H9 (cell line): Measurements from ENCODE around the gene ATAD3B. TPM values are rescaled to one million over a fixed set of nuclear protein-coding genes. Genes with fewer than 3 reads are reported as not detected.
"Not testable (repeated sequence)": the region's sequence is repeated elsewhere in the genome, so short reads cannot be mapped to it uniquely, and the experiment has no call there.

Experiments
- DNase-seq: peaks from one replicate; pipeline ENCODE4 v3.0.0-alpha.2; 2017
- H2AFZ ChIP-seq: one replicate; pipeline ENCODE4 v1.6.1; 2013; ENCODE audit warnings: mild to moderate bottlenecking, low read length, control low read depth, moderate library complexity
- H2AK5ac ChIP-seq: 2 replicates; pipeline ENCODE4 v1.6.1; 2013; ENCODE audit warnings: low read length, control low read depth, mixed read lengths; ENCODE audit not compliant: insufficient read length
- H2BK120ac ChIP-seq: one replicate; pipeline ENCODE4 v1.6.1; 2013; ENCODE audit warnings: low read depth, mild to moderate bottlenecking, low read length, control low read depth, inconsistent platforms; ENCODE audit not compliant: poor library complexity, severe bottlenecking
- H2BK12ac ChIP-seq: 2 replicates; pipeline ENCODE4 v1.6.1; 2013; ENCODE audit warnings: low read length, control low read depth, mixed read lengths, low read depth; ENCODE audit not compliant: insufficient read length
- H2BK15ac ChIP-seq: 2 replicates; pipeline ENCODE4 v1.6.1; 2013; ENCODE audit warnings: low read depth, low read length, control low read depth
- H2BK20ac ChIP-seq: one replicate; pipeline ENCODE4 v1.6.1; 2013; ENCODE audit warnings: low read depth, mild to moderate bottlenecking, low read length, control low read depth, inconsistent platforms; ENCODE audit not compliant: poor library complexity, severe bottlenecking
- H2BK5ac ChIP-seq: 2 replicates; pipeline ENCODE4 v1.6.1; 2013; ENCODE audit warnings: low read length, control low read depth, mixed read lengths; ENCODE audit not compliant: insufficient read length
- H3K14ac ChIP-seq: 2 replicates; pipeline ENCODE4 v1.6.1; 2013; ENCODE audit warnings: low read length, control low read depth; ENCODE audit not compliant: insufficient read depth
- H3K18ac ChIP-seq: 2 replicates; pipeline ENCODE4 v1.6.1; 2013; ENCODE audit warnings: low read depth, mild to moderate bottlenecking, mixed read lengths, low read length, control low read depth; ENCODE audit not compliant: insufficient read length
- H3K23ac ChIP-seq: 2 replicates; pipeline ENCODE4 v1.6.1; 2013; ENCODE audit warnings: low read length, control low read depth, mixed read lengths, low read depth; ENCODE audit not compliant: insufficient read length
- H3K23me2 ChIP-seq: 2 replicates; pipeline ENCODE4 v1.6.1; 2013; ENCODE audit warnings: low read depth, mild to moderate bottlenecking, mixed read lengths, low read length, control low read depth; ENCODE audit not compliant: insufficient read length, poor library complexity, severe bottlenecking
- H3K27ac ChIP-seq: 2 replicates; pipeline ENCODE4 v1.5.1; 2013; ENCODE audit warnings: low read length, control low read depth, mixed read lengths, low read depth; ENCODE audit not compliant: insufficient read length
- H3K27me3 ChIP-seq: 2 replicates; pipeline ENCODE4 v1.6.1; 2013; ENCODE audit warnings: low read length, control low read depth, inconsistent platforms; ENCODE audit not compliant: insufficient read depth
- H3K4ac ChIP-seq: 2 replicates; pipeline ENCODE4 v1.6.1; 2013; ENCODE audit warnings: low read depth, mild to moderate bottlenecking, control low read depth, inconsistent platforms, low read length, moderate library complexity
- H3K4me1 ChIP-seq: 2 replicates; pipeline ENCODE4 v1.6.1; 2013; ENCODE audit warnings: low read length, control low read depth, inconsistent platforms; ENCODE audit not compliant: insufficient read depth
- H3K4me2 ChIP-seq: 2 replicates; pipeline ENCODE4 v1.6.1; 2013; ENCODE audit warnings: low read length, control low read depth, mixed read lengths; ENCODE audit not compliant: insufficient read length, insufficient read depth
- H3K56ac ChIP-seq: 2 replicates; pipeline ENCODE4 v1.6.1; 2013; ENCODE audit warnings: low read depth, mild to moderate bottlenecking, mixed read lengths, low read length, control low read depth; ENCODE audit not compliant: insufficient read length
- H3K79me1 ChIP-seq: 2 replicates; pipeline ENCODE4 v1.6.1; 2013; ENCODE audit warnings: low read depth, mild to moderate bottlenecking, moderate library complexity, low read length, control low read depth, inconsistent platforms; ENCODE audit not compliant: insufficient read depth, poor library complexity, severe bottlenecking
- H3K79me2 ChIP-seq: 2 replicates; pipeline ENCODE4 v1.6.1; 2013; ENCODE audit warnings: low read length, control low read depth, inconsistent platforms; ENCODE audit not compliant: insufficient read depth
- H3K9ac ChIP-seq: 2 replicates; pipeline ENCODE4 v1.6.1; 2013; ENCODE audit warnings: low read length, control low read depth, mixed read lengths; ENCODE audit not compliant: insufficient read length; ENCODE audit errors: extremely low read depth
- H3K9me3 ChIP-seq: one replicate; pipeline ENCODE4 v1.6.1; 2013; ENCODE audit warnings: low read depth, low read length, inconsistent platforms; ENCODE audit not compliant: control insufficient read depth
- H3T11ph ChIP-seq: one replicate; pipeline ENCODE4 v1.6.1; 2013; ENCODE audit warnings: mild to moderate bottlenecking, low read length, control low read depth, inconsistent platforms
- H4K20me1 ChIP-seq: one replicate; pipeline ENCODE4 v1.6.1; 2013; ENCODE audit not compliant: control insufficient read depth, insufficient read length, insufficient read depth
- H4K5ac ChIP-seq: 2 replicates; pipeline ENCODE4 v1.6.1; 2013; ENCODE audit warnings: low read depth, mild to moderate bottlenecking, mixed read lengths, low read length, control low read depth; ENCODE audit not compliant: insufficient read length
- H4K8ac ChIP-seq: replicated peaks from 2 replicates; pipeline ENCODE4 v1.6.1; 2013; ENCODE audit warnings: low read length, control low read depth, mixed read lengths, low read depth; ENCODE audit not compliant: insufficient read length
- H4K91ac ChIP-seq: 2 replicates; pipeline ENCODE4 v1.6.1; 2013; ENCODE audit warnings: low read depth, mild to moderate bottlenecking, moderate library complexity, mixed read lengths, low read length, control low read depth; ENCODE audit not compliant: insufficient read length
- H3K27ac Mint-ChIP-seq, 3 experiments: 2 replicates in 2 of 3; 3 replicates in 1 of 3; pipeline ENCODE4 v1.8.0; 2020 to 2021; ENCODE audit warnings: mixed read lengths in 3 of 3, mild to moderate bottlenecking in 1 of 3, moderate library complexity in 1 of 3
- H3K27me3 Mint-ChIP-seq: 2 replicates; pipeline ENCODE4 v1.8.0; 2021; ENCODE audit warnings: low read depth, mild to moderate bottlenecking, moderate library complexity, mixed read lengths
- H3K36me3 Mint-ChIP-seq, 3 experiments: 2 replicates in 2 of 3; 3 replicates in 1 of 3; pipeline ENCODE4 v1.8.0; 2020 to 2021; ENCODE audit warnings: low read depth in 3 of 3, mixed read lengths in 3 of 3; ENCODE audit not compliant: insufficient read depth in 1 of 3
- H3K4me1 Mint-ChIP-seq, 2 experiments: 2 replicates each; pipeline ENCODE4 v1.8.0; 2020; ENCODE audit warnings: mixed read lengths in 2 of 2
- H3K4me3 Mint-ChIP-seq, 2 experiments: 2 replicates in 1 of 2; 3 replicates in 1 of 2; pipeline ENCODE4 v1.8.0; 2020 to 2021; ENCODE audit warnings: mild to moderate bottlenecking in 2 of 2, mixed read lengths in 2 of 2, moderate library complexity in 1 of 2
- H3K9me3 Mint-ChIP-seq, 2 experiments: 2 replicates in 1 of 2; 3 replicates in 1 of 2; pipeline ENCODE4 v1.8.0; 2020; ENCODE audit warnings: mild to moderate bottlenecking in 2 of 2, mixed read lengths in 2 of 2, moderate library complexity in 1 of 2
- WGBS: extraction: QIAGEN DNeasy Blood & Tissue Kit; methylation state at CpG from one replicate; pipeline ENCODE4 v1.1.7; 2013; ENCODE audit warnings: missing lambda C conversion rate, low lambda C conversion rate, mixed read lengths; ENCODE audit not compliant: insufficient read length; ENCODE audit errors: extremely low coverage; 5-methylcytosine and 5-hydroxymethylcytosine counted together
- total RNA-seq: library from RNA; stranded (reverse); gene quantifications from 2 replicates; pipeline ENCODE4 v1.2.1, GENCODE V29; 2021
- TF ChIP-seq, protein P1 (sequence below): fragments of 200-600 bp; sonication (generic); conservative IDR thresholded peaks from 3 replicates; pipeline ENCODE4 v1.8.0; 2021; ENCODE audit warnings: antibody characterized with exemption, mild to moderate bottlenecking

Gene ATAD3B
- total RNA-seq, 1 experiment from 2014 or later, result 78.6 TPM

DNA sequence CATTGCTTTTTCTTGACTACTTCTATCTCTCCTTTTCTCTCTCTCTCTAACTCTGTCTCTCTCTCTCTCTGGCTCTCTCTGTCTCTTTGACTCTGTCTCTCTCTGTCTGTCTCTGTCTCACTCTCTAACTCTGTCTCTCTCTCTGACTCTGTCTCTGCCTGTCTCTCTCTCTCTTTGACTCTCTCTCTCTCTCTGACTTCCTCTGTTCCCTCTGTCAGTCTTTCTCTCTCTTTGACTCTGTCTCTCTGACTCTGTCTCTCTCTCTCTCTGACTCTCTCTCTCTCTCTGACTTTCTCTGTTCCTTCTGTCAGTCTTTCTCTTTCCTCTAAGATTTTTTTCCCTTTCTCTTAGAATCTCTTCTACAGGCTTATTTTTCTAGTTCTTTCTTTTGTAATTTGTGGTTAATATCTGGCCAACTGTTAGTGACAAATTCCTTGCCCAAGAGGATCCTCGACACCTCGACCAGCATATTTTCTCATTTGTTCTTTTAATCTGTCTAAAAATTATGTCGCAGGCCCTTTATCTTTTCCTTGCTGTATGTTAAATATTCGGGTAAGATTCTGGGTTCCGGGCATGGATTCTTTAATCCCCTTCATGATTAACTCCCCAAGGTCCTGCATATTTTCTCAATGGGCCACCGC is 22.3 kb upstream of the ATAD3B start, which contains the start of gene ATAD3C:
Gene ATAD3C (plus strand): TSS at position 591 of the 641 bp plus-strand sequence. CDS start 995 bp downstream, outside the sequence.
- Histone ChIP-seq H4K91ac (no peak within 1 kb of the TSS), H2BK15ac (no peak within 1 kb of the TSS), H3K14ac (no peak within 1 kb of the TSS), H3K79me2 (no peaks in the 10 kb centered on the region), H4K5ac (no peak within 1 kb of the TSS), H4K8ac (no peak within 1 kb of the TSS), H4K20me1 (no peaks in the 10 kb centered on the region), H3K56ac (no peak within 1 kb of the TSS), H3K9ac (no peak within 1 kb of the TSS), H3K27me3 (no peaks in the 10 kb centered on the region), H2BK120ac (no peak within 1 kb of the TSS), H3T11ph (no peak within 1 kb of the TSS), H3K23me2 (no peaks in the 10 kb centered on the region), H3K18ac (no peak within 1 kb of the TSS), H3K27ac (no peak within 1 kb of the TSS), H2AK5ac (no peak within 1 kb of the TSS), H3K4me1 (no peaks in the 10 kb centered on the region), H2BK12ac (no peak within 1 kb of the TSS), H3K4me2 (no peak within 1 kb of the TSS), H2BK20ac (no peak within 1 kb of the TSS), H2BK5ac (no peak within 1 kb of the TSS), H3K23ac (no peak within 1 kb of the TSS), H2AFZ (no peak within 1 kb of the TSS), H3K4ac (no peak within 1 kb of the TSS), H3K79me1 (no peaks in the 10 kb centered on the region), H3K9me3 (no peaks in the 10 kb centered on the region)
- no CpG with 5 or more reads among the region's 6 CpGs for WGBS
- H3K4me1 Mint-ChIP-seq, result no peaks in the 10 kb centered on the region
- H3K36me3 Mint-ChIP-seq, result no peaks in the 10 kb centered on the region
- TF ChIP-seq, protein P1, sequence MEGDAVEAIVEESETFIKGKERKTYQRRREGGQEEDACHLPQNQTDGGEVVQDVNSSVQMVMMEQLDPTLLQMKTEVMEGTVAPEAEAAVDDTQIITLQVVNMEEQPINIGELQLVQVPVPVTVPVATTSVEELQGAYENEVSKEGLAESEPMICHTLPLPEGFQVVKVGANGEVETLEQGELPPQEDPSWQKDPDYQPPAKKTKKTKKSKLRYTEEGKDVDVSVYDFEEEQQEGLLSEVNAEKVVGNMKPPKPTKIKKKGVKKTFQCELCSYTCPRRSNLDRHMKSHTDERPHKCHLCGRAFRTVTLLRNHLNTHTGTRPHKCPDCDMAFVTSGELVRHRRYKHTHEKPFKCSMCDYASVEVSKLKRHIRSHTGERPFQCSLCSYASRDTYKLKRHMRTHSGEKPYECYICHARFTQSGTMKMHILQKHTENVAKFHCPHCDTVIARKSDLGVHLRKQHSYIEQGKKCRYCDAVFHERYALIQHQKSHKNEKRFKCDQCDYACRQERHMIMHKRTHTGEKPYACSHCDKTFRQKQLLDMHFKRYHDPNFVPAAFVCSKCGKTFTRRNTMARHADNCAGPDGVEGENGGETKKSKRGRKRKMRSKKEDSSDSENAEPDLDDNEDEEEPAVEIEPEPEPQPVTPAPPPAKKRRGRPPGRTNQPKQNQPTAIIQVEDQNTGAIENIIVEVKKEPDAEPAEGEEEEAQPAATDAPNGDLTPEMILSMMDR, result no peak
- no peak for DNase-seq
- no peaks in the 10 kb centered on the region for H3K9me3 Mint-ChIP-seq
- H3K27ac Mint-ChIP-seq, result peak within 1 kb of the TSS in 1 of 3 experiments; percentile 0; a peak in 2 of 7 replicates
- peaks cover 6% of the 10 kb centered on the region for H3K27me3 Mint-ChIP-seq
- H3K4me3 Mint-ChIP-seq, result no peak within 1 kb of the TSS; a peak in 1 of 5 replicates

DNA sequence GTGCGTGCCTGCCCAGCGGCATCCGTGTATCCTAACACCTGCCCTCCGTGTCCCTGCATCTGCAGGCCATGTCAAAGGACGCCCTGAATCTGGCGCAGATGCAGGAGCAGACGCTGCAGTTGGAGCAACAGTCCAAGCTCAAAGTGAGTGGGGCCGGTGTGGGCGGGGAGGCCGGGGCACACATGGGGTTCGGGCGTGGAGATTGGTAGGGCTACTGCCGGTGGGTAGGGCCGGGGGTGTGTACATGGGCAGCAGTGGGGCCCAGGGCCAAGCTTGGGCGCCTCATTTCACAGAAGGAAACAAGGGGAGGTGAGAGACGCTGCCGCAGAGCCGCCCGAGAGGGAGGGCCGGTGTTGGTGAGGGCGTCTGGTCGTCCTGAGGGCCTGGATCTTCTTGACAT is 20.9 kb upstream of the ATAD3B start:
- H3K27ac Mint-ChIP-seq, H3K4me1 ChIP-seq, H3K4ac ChIP-seq, H2BK12ac ChIP-seq, H2BK15ac ChIP-seq, H3K36me3 Mint-ChIP-seq, H3K4me1 Mint-ChIP-seq, H3K23me2 ChIP-seq, H4K91ac ChIP-seq, H3K18ac ChIP-seq, H3K9me3 ChIP-seq, H4K8ac ChIP-seq, H3K9ac ChIP-seq, H3K79me1 ChIP-seq, H2BK5ac ChIP-seq, H3K14ac ChIP-seq, H2BK20ac ChIP-seq, H3K4me2 ChIP-seq, H2AFZ ChIP-seq, H3K9me3 Mint-ChIP-seq, H3K27me3 ChIP-seq, H4K20me1 ChIP-seq, DNase-seq, H4K5ac ChIP-seq, H3K4me3 Mint-ChIP-seq, H2AK5ac ChIP-seq, H3K27ac ChIP-seq, H2BK120ac ChIP-seq, H3K23ac ChIP-seq, H3K56ac ChIP-seq, H3K27me3 Mint-ChIP-seq, H3T11ph ChIP-seq, H3K79me2 ChIP-seq: not testable (repeated sequence)
- WGBS, result no CpG with 5 or more reads among the region's 22 CpGs
